LHCN-M2 (cell line): ENCODE measurements around the gene FOXE3. TPM values are rescaled to one million over a fixed set of nuclear protein-coding genes. Genes with fewer than 3 reads are reported as not detected.
A peak's percentile ranks its signal among the peaks of the same experiment; 100 is the strongest.

Source experiments
- DNase-seq: peaks from one replicate; pipeline ENCODE4 v3.0.0-alpha.2; 2012; ENCODE audit warnings: low read depth
- total RNA-seq: library from RNA; depleted of rRNA; stranded (reverse); fragments of >200 nt; gene quantifications from 2 replicates; pipeline ENCODE4 v1.2.3, GENCODE V29; 2014

Gene FOXE3
- total RNA-seq, 1 experiment from 2014 or later, result not detected

DNA sequence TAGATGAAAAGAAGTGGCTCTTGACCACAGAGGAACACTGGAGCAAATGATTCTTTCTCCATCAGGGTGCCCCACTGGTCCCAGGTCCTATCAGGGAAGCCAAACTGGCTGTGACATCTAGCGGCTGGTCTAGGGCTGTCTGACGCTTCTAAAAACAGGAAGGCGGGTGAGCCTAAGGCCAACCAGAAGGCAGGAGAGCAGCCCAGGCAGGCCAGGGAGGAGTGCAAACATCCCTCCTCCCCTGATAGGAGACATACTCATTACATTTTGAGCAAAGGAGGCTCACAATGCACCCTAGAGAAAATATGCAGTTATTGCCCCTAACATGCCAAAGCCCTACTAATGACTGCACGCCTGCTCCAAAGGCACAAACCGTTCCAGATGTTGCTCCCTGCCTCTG is 10.4 kb upstream of the FOXE3 start:
- DNase-seq, result no peak

DNA sequence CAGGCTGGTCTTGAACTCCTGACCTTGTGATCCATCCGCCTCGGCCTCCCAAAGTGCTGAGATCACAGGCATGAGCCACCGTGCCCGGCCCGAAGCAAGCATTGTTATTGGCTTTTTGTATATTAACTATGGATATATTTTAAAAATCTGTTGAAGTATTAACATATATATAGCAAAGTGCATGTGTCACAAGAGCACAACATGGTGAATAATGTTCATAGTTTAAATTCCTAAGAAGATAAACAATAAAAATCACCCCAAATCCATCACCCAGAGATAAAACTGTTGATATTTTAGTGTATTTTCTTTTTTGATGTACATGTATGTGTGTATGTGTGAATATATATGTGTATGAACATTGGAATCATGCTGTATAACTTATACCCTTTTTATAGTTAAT is 9.1 kb upstream of the FOXE3 start:
- no peak for DNase-seq

DNA sequence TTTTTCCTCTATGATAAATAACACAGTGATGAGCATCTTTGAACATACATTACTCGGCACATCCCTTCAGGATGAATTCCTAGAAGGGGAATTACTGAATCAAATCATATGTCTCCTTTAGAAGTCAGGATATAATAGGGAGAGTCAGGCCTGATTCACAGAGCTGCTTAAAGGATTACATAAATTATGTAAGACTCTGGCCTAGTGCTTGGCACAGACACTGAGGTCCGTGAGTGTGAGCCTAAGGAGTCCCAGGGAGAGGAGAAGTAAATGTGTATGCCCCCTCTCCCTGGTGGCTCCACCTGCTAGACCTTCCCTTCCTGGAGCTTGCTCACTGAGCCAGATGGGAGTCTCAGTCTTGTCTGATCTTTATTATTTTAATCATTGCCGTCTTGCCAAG is 8.6 kb upstream of the FOXE3 start:
- DNase-seq, result no peak

DNA sequence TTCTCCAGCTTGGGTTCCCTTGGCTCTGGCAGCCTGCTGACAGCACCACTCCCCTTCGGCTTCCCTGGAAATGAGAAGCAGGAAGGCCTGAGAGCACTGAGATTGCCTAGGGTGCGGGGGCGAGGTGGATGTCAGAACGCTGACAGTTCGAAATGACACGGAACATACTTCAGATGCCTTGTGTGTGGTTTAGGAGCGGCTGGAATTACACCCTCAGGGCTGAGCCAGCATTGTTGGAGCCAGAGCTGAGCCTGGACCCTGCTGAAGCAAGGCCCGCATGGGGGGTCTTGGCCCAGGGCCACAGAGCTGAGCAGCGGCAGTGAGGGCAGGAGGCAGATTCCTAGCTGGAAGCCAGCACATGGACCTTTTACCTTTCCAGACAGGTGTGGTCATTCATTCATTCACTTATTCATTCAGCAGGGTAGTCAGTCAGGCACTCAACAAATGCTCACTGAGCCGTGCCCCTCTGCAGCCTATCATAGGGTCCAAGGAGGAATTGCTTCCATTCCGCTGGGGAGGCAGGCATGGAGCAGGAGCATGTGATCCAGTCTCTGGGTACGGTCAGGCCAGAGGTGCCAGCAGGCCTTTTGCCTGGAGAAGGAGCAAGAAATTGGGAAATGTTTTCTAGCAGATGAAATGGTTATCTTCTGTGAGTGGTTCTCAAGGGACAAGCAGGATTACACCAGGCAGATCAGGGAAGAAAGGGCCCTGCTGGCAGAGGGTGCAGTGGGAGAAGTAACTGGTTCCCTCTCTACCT is 6.6 kb upstream of the FOXE3 start:
- DNase-seq, result peak; percentile 66

DNA sequence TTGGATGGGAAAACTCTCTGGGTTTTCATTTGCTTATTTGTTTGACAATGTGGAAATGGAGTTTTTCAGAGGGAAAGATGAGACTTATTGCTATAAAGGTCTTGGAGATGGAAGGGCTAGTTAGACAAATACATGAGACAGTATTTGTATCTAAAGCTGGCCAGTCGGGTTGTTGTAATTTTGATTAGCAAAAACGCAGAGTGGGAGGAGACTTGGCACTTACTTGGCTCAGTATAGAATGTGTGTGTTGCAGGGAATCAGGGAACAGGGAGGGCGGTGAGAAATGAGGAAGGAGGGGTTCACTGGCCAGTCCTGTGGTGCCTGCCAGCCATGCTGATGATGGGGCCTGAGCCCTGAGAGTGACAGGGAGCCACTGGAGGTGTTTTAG is 6.0 kb upstream of the FOXE3 start:
- no peak for DNase-seq

DNA sequence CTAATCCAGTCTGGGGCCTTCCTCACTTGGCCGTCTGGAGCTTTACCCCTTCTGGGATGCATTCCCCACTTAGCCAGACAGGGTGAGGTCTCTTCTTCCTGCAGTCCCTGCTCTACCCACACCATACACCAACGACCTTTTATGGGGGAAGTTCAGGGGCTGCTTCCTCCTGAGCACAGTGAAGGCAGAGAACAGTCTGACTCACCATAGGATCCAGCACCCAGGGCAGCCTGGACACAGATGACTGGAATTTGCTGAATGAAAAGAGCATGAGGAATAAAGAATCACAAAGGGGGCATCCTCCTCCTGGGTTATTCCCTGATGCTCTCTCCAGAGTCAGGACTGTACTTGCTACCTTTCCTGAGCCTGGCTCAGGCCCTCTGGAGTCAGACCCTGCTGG is 4.6 kb upstream of the FOXE3 start:
- no peak for DNase-seq

DNA sequence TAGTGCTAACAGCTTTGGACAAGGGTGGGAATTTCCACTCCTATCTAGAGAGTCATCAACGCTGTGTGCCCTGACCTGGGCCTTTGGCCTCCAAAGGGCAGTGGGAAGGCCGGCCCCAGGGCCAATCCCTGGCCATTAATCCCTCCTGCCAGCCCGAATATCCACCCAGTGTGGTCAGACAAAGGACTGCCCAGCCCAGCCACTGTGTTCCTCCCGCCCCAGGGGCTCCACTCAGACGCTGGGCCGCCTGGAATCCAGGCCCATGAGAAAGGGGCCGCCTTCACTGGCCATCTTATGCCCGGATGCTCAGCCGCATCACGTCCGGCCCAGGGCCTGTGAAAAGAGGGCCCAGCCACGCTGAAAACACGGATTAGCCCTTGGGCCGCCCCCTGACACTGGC is 3.6 kb upstream of the FOXE3 start:
- DNase-seq, result no peak

DNA sequence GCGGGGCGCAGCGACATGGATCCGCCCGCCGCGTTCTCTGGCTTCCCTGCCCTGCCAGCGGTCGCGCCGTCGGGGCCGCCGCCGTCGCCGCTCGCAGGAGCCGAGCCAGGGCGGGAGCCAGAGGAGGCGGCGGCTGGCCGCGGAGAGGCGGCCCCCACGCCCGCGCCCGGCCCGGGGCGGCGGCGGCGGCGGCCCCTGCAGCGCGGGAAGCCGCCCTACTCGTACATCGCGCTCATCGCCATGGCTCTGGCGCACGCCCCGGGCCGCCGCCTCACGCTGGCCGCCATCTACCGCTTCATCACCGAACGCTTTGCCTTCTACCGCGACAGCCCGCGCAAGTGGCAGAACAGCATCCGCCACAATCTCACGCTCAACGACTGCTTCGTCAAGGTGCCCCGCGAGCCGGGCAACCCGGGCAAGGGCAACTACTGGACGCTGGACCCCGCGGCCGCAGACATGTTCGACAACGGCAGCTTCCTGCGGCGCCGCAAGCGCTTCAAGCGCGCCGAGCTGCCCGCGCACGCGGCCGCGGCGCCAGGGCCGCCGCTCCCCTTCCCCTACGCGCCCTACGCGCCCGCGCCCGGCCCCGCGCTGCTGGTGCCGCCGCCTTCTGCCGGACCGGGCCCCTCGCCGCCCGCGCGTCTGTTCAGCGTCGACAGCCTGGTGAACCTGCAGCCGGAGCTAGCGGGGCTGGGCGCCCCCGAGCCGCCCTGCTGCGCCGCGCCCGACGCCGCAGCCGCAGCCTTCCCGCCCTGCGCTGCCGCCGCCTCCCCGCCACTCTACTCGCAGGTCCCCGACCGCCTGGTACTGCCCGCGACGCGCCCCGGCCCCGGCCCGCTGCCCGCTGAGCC is 459 bp downstream of the FOXE3 start:
- no peak for DNase-seq

DNA sequence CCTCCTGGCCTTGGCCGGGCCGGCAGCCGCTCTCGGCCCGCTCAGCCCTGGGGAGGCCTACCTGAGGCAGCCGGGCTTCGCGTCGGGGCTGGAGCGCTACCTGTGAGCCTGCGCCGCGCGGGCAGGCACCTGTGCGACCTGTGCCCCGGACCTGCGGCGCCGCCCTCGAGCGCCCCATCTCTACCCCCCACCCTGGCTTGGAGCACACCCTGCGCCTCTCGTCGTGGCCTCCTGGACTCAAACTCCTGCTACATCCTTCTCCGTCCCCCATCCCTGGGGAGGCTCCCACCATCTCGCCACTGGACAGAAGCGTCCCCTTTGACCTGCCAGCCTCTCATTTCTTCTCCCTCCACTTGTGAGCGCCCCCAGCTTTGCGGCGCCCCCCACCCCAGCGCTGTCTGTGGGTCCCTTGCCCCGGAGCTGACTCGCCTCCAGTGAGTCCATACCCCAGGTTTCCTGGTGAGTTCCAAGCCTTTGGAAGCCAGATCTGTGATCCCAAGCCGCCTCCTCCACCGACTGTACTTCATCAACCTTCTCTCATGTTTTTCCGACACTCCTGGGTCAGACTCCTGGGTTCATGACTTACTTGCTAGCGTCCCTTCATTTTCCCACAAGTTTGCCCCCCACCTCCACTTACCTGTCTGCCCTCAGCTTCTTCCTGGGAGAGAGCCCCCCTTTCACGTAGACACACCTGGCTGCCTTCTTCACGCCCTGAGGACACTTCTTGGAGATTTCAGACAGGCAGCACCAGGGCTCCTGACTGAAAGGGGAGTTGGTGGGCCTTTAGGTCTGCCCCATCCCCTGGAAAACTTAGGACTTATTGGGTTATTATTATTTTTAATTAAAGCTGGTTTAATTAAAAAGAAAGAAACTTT is 1.3 kb downstream of the FOXE3 start:
- no peak for DNase-seq

DNA sequence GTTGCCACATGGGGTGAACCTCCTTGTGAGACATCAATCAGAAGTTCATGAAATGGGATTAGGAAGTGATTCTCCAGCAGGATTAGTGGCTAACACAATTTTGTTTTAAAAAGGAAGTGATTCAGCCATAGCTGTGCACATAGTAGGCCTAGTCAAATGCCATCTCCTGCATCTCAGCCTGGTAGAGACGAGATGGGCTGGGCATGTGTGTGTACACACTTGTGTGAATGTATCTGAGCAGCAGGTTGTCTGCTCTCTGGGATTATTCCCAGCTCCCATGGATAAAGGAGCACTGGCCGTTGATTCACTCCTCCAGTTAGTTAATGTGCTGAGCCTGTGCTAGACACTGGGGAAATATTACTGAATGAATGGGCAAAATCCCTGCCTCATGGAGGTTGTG is 2.0 kb downstream of the FOXE3 start:
- DNase-seq, result no peak

DNA sequence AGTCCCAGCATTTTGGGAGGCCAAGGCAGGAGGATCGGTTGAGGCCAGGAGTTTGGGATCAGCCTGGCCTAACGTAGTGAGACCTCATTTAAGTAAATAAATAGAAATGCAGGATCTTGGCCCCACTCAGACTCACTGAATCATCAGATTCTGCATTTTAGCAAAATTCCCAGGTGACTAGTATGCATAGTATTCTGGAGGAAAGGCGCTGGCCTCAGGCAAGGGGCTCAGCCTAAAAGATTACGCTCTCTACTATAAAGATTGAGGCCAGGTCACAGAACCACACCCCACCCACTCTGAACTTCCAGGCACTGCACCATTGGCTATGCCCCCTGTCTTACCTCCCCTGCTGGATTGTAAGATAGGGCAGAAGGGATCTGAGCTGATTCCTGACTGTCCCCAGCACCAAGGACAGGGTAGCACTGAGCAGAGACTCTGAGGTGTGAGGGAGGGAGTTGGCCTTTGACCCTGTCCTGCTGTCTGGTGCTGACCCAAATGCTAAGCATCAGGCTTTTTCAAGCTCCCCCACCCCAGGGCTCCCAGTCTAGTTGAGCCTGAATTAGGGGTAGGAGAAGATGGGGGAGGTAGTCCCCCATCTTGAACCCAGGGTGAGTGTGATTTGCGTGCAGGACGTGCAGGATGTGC is 2.7 kb downstream of the FOXE3 start:
- DNase-seq, result no peak

DNA sequence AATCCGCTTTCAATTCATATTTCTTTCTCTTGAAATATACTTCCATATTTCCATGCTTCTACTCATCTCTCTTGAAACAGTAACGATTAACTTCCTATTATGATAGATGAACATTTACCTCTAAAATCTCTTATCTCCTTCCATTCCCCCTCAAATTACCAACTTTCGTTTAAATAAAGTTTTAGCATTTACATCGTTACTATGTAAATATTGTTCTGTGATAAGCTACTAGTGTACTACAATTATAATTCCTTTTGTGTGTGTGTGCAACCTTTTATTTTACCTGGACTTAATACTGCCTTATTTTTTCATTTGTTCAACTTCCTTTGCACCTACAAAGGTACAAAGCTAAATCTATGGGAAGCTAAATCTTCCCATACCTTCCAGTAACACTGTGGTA is 4.5 kb downstream of the FOXE3 start:
- DNase-seq, result no peak

DNA sequence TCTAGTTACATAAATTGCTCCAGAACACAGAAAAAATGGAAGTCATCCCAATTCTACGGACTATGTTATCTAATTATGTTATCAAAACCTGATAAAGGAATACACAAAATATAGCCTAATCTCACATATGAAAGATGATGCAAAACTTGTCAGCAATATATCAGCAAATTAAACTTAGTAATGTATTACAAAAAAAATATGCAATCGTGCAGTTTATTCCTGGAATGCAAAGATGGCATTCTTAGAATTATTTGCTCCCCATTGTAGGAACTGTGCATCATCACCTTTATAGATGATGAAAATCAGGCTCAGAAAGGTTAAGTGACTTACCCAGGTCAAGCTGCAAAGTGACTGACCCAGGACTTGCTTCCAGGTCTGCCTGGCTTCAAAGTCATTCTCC is 7.8 kb downstream of the FOXE3 start:
- DNase-seq, result no peak

DNA sequence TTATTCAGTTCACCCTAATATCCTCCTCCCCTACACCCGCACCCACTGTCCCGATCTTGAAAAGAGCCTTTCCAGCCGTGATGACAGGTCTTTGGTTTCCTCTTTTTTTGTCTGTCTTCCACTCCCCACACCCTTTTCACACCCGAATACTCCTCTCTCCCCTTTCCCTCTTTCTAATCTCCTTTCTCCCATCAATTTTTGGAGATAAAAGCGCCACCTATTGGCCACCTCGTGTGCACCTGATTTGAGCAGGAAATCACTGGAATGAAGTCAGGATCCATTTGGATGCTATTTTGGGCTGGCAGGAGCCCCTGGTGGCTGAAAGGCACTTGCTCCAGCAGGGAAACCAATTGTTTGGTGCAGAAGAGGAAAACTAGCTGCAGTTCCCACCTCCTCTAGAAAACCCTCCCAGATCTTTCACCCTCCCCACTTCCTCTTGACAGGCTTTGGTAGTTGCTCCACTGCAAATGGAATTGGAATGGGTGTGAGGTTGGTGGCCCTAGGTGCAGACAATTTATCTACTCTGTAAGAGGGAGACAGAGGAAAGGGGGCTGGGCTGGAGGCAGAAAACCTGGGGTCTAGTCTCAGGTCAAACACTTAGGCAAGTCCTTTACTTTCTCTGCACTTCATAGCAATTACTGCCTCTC is 8.4 kb downstream of the FOXE3 start:
- peak; percentile 70 for DNase-seq

DNA sequence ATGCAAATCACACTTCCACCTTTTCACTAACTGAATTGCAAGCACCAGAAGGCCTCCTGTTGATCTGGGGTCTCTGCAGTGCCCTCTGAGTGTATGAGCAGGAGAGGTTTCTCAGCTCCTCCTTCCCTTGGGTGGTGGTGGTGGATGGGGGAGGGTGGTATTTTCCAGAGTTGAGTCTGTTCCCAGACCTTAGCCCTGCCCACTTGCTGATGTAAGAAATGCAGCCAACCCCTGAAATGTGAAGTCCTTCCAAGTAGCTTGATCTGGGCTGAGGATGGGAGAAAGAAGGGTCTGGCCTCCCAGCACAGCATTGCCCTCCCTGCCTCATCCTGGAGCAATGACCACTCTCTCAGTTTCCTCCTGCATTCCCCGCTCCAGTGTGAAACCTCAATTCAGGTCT is 15.4 kb downstream of the FOXE3 start:
- peak; percentile 20 for DNase-seq

DNA sequence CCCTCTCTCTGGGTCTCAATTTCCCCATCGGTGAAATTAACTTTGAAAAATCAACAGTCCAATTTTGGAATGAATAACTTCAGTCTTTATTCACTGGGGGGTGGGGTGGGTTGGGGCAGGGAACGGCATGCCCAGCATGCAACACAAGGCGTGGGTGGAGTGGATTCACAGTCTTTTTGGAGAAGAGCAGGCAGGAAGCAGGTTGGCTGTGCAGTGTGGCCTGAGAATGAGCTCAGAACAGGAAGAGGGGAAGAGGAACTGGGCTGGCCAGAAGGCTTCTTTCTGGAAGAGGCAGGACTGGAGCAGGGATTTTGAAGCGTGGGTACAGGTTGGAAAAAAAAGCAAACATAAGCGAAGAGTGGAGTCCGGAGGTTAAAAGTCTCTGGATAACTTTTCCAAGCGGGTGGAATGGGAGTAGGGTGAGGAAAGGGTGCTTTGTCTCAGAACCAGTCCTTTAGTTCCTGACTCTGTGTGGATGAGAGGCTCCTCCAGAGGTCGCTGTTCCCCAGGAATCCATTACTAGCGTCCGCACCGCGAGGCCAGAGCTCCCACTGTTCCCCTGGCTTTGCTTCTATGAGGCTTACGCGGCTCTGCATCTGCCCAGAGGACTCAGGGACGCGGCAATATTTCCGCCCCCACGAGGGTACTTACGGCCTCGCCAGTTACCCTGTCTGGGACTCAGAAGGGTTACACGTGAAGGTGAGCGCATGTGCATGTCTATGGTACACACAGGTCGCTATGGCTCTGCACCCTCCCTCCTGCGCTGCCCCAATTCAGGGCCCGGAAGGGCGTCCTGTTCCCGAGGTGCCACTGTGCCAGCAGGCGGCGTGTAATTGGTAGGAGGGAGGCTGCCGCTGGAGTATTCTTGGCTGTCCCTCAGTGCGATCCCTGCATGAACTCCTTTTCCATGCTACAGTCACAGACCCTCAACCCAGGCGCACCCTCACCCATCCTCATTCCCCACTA is 16.3 kb downstream of the FOXE3 start:
- DNase-seq, result peak; percentile 58

DNA sequence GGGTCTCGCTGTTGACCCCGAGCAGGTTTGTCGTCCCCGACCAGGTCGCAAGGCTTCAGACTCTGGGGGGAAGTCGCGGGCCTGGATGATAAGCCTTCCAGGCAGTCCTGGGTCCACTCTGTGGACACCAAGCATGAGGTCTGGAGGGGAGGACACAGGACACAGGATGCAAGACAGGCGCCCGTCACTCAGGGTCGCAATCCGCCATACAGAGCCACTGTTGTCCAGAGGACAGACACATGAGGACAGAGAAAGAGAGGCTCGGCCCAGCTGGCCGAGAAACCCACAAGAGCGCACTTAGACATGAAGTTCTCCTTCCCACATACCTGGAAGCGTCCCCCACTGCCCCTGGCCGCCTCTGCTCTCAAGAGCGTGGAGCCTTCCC is 16.9 kb downstream of the FOXE3 start:
- DNase-seq, result no peak

DNA sequence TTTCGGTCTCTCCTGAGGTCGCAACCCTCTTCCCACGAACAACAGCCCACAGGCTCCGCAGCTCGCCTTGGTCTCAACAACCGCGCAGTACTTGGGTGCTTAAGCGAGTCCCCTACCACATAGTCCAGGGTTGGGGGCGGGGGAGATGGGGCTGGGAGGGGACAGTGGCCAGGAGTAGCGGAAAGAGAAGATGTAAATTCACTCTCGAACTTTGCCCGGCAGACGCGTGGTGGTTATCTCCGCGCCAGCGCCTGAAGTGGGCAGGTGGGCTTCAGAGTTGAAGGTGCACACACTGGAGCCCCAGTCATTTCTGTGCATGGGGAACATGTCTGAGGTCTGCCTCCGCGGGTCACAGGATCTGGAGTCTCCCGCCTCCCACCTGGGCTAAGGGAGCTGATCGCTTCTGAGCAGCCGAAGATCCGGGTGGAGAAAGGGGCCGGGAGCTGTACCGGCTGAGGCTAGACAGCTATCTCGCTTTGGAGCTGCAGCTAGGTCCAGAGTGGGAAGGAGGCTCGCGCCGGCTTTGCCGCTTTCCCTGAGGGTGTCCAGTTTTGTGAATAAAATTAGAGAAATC is 17.5 kb downstream of the FOXE3 start:
- no peak for DNase-seq

DNA sequence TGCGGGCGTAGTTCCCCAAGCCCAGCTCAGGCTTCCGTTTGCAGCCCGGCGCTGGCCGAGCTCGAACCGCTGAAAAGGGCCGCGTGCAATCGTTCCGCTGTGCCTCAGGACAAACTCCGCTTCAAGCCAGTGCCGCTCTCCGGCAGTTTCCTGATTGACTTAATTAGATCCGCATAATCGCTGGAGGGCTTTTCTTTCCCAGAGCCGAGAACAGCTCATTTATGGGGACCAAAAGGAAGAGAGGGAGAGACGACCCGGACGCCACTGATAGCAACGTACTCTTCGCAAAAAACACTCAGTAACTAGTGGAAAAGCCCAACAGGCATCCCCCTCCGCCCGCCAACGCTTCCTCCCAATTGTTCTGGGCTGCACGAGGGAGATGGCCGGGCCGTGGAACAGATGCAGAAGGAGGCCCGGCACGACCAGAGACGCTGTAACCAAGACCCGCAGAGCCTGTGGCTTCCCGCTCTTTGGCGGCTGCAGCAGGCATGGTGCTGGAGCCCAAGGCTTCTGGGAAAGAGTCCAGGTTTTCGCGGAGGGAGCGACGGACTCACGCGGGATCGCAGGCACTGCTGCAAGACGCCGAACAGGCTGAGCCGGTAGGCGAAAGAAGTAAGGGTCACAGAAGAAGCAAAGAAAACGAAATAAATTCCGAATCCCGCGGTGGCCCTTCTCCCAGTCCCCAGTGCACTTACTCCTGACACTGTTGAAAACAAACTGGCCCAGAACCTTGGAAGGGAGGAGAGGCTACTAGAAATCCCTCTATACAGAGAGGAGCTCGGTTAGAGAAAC is 18.2 kb downstream of the FOXE3 start:
- no peak for DNase-seq
